ENCODE measurements around the gene TFPI2.

DNA sequence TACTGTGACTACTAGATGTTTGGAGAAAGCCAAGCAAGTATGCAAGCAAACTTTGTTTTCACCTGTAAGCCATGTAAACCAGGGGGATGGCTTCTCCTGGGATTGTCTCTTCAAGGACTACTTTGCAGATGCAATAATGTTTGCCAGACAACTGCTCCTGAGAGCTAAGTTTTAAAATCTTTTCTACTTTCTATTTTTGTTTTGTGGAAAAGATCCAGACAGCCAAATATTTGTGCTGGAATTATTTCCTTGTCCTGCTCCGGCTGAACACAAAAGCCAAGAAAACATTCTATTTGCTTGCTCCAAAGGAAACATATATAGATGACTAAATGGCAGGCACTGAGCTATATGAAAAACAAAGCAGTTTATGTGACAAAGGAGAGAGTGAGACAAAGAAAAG is 51.6 kb downstream of the TFPI2 start:
- TF ChIP-seq, protein P1, sequence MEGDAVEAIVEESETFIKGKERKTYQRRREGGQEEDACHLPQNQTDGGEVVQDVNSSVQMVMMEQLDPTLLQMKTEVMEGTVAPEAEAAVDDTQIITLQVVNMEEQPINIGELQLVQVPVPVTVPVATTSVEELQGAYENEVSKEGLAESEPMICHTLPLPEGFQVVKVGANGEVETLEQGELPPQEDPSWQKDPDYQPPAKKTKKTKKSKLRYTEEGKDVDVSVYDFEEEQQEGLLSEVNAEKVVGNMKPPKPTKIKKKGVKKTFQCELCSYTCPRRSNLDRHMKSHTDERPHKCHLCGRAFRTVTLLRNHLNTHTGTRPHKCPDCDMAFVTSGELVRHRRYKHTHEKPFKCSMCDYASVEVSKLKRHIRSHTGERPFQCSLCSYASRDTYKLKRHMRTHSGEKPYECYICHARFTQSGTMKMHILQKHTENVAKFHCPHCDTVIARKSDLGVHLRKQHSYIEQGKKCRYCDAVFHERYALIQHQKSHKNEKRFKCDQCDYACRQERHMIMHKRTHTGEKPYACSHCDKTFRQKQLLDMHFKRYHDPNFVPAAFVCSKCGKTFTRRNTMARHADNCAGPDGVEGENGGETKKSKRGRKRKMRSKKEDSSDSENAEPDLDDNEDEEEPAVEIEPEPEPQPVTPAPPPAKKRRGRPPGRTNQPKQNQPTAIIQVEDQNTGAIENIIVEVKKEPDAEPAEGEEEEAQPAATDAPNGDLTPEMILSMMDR (IDR thresholded peaks at IDR 0.05; ENCODE audit: borderline replicate concordance, extremely low read depth, low read length, poor library complexity, severe bottlenecking), result no peak
- TF ChIP-seq EZH2 (IDR thresholded peaks at IDR 0.05; ENCODE audit: borderline replicate concordance, low read depth, low read length, severe bottlenecking), result no peak

Data from DND-41 (cell line).